Liver (tissue), 3 donors: ENCODE data around the gene MEF2A.

ENCODE experiments used
- ATF3 ChIP-seq: IDR thresholded peaks from 2 replicates; pipeline ENCODE4 v1.6.1; 2016; ENCODE audit warnings: antibody characterized with exemption
- CTCF ChIP-seq: fragments of 150-350 bp; IDR thresholded peaks from 2 replicates; pipeline ENCODE4 v1.5.1; 2017; ENCODE audit warnings: improper control_type of control experiment, low read depth, low read length; ENCODE audit not compliant: missing input control
- EGR1 ChIP-seq, 2 donors: IDR thresholded peaks; 2 replicates each; pipeline ENCODE4 v1.6.1; 2016 to 2018; ENCODE audit warnings: antibody characterized with exemption in 2 of 2, low read depth in 2 of 2
- FOXA1 ChIP-seq: IDR thresholded peaks from 2 replicates; pipeline ENCODE4 v1.6.1; 2016; ENCODE audit warnings: antibody characterized with exemption
- GABPA ChIP-seq, 2 donors: IDR thresholded peaks in 1 of 2; conservative IDR thresholded peaks in 1 of 2; 2 replicates each; pipeline ENCODE4 v1.6.1; 2016; ENCODE audit warnings: antibody characterized with exemption in 2 of 2, mild to moderate bottlenecking in 1 of 2, moderate library complexity in 1 of 2
- JUND ChIP-seq, 2 donors: IDR thresholded peaks; 2 replicates each; pipeline ENCODE4 v1.6.1; 2016; ENCODE audit warnings: antibody characterized with exemption in 2 of 2
- MAX ChIP-seq: IDR thresholded peaks from 2 replicates; pipeline ENCODE4 v1.6.1; 2016; ENCODE audit warnings: antibody characterized with exemption
- RAD21 ChIP-seq, 2 donors: IDR thresholded peaks; 2 replicates each; pipeline ENCODE4 v1.6.1; 2016; ENCODE audit warnings: antibody characterized with exemption in 2 of 2, mild to moderate bottlenecking in 2 of 2
- REST ChIP-seq: IDR thresholded peaks from 2 replicates; pipeline ENCODE4 v1.6.1; 2016; ENCODE audit warnings: antibody characterized with exemption, mild to moderate bottlenecking
- RXRA ChIP-seq, 2 donors: IDR thresholded peaks; 2 replicates each; pipeline ENCODE4 v1.6.1; 2017 to 2018; ENCODE audit warnings: antibody characterized with exemption in 2 of 2, mild to moderate bottlenecking in 1 of 2
- SP1 ChIP-seq: IDR thresholded peaks from 2 replicates; pipeline ENCODE4 v1.6.1; 2018; ENCODE audit warnings: antibody characterized with exemption, mild to moderate bottlenecking
- TAF1 ChIP-seq: conservative IDR thresholded peaks from 2 replicates; pipeline ENCODE4 v1.6.1; 2016; ENCODE audit warnings: antibody characterized with exemption, mild to moderate bottlenecking
- YY1 ChIP-seq: IDR thresholded peaks from 2 replicates; pipeline ENCODE4 v1.6.1; 2016; ENCODE audit warnings: antibody characterized with exemption, mild to moderate bottlenecking
- ZBTB33 ChIP-seq: IDR thresholded peaks from 2 replicates; pipeline ENCODE4 v1.6.1; 2016; ENCODE audit warnings: antibody characterized with exemption
- donor health status: healthy.
- donor health status: healthy.

GRCh38 chr15:99578809-99579208, 13.0 kb downstream of the MEF2A start:
- TF ChIP-seq CTCF (no peak), REST (no peak), EGR1 (IDR thresholded peaks at IDR 0.05; ENCODE audit: low read depth in 2 of 2) (no peak), MAX (no peak), TAF1 (no peak), ZBTB33 (no peak), SP1 (no peak), RAD21 (IDR thresholded peaks at IDR 0.05) (no peak), FOXA1 (no peak), ATF3 (no peak), RXRA (IDR thresholded peaks at IDR 0.05) (no peak), YY1 (no peak), GABPA (IDR thresholded peaks at IDR 0.05 in 1 of 2, conservative IDR thresholded peaks at IDR 0.05 in 1 of 2) (no peak), JUND (IDR thresholded peaks at IDR 0.05) (no peak)
